HepG2 (cell line): ENCODE data around the gene TMEM135. TPM values are rescaled to one million over a fixed set of nuclear protein-coding genes. Genes with fewer than 3 reads are reported as not detected.

Experiments used
- ATM ChIP-seq: fragments of 450-650 bp; IDR thresholded peaks from 2 replicates; pipeline ENCODE4 v1.7.1; 2017; ENCODE audit warnings: mild to moderate bottlenecking, borderline replicate concordance
- ELF3 ChIP-seq: IDR thresholded peaks from 2 replicates; pipeline ENCODE4 v1.6.1; 2016; ENCODE audit warnings: missing genetic modification reagents, missing compliant biosample characterization
- FOSL1 ChIP-seq: sonication (generic); formaldehyde crosslinking; IDR thresholded peaks from 2 replicates; pipeline ENCODE4 v1.9.0; 2021; ENCODE audit warnings: missing genetic modification reagents, borderline replicate concordance
- GATA4 ChIP-seq: sonication (generic); IDR thresholded peaks from 2 replicates; pipeline ENCODE4 v1.6.1; 2016; ENCODE audit warnings: antibody characterized with exemption, low read depth, borderline replicate concordance
- GTF2F1 ChIP-seq: fragments of 150-350 bp; IDR thresholded peaks from 2 replicates; pipeline ENCODE4 v1.6.1; 2014; ENCODE audit warnings: low read length
- HDAC1 ChIP-seq: sonication (generic); formaldehyde crosslinking; IDR thresholded peaks from 2 replicates; pipeline ENCODE4 v1.5.1; 2020; ENCODE audit warnings: mild to moderate bottlenecking, missing genetic modification reagents
- HNRNPL ChIP-seq: fragments of 200-400 bp; formaldehyde crosslinking; IDR thresholded peaks from 2 replicates; pipeline ENCODE4 v1.6.1; 2017; ENCODE audit warnings: mild to moderate bottlenecking, low read depth, low read length
- HOXD1 ChIP-seq: sonication (generic); formaldehyde crosslinking; IDR thresholded peaks from 2 replicates; pipeline ENCODE4 v1.5.0; 2020; ENCODE audit warnings: missing genetic modification reagents
- ISL2 ChIP-seq: sonication (generic); formaldehyde crosslinking; IDR thresholded peaks from 2 replicates; pipeline ENCODE4 v1.5.0; 2020; ENCODE audit warnings: missing genetic modification reagents
- JDP2 ChIP-seq: sonication (generic); formaldehyde crosslinking; IDR thresholded peaks from 2 replicates; pipeline ENCODE4 v1.8.1; 2022; ENCODE audit warnings: missing genetic modification reagents, borderline replicate concordance
- KLF9 ChIP-seq: IDR thresholded peaks from 2 replicates; pipeline ENCODE4 v1.6.1; 2016; ENCODE audit warnings: low read depth
- MBD4 ChIP-seq: IDR thresholded peaks from 2 replicates; pipeline ENCODE4 v1.6.1; 2012; ENCODE audit warnings: low read length, inconsistent platforms, borderline replicate concordance
- MED1 ChIP-seq: sonication (generic); formaldehyde crosslinking; IDR thresholded peaks from 2 replicates; pipeline ENCODE4 v1.4.0; 2020; ENCODE audit warnings: missing genetic modification reagents
- MEIS1 ChIP-seq: sonication (generic); formaldehyde crosslinking; IDR thresholded peaks from 2 replicates; pipeline ENCODE4 v1.9.0; 2021; ENCODE audit warnings: mild to moderate bottlenecking, missing genetic modification reagents, moderate library complexity, borderline replicate concordance
- MTF2 ChIP-seq: sonication (generic); formaldehyde crosslinking; IDR thresholded peaks from 2 replicates; pipeline ENCODE4 v1.5.0; 2020; ENCODE audit warnings: missing genetic modification reagents, borderline replicate concordance
- NCOA2 ChIP-seq: sonication (generic); formaldehyde crosslinking; IDR thresholded peaks from 2 replicates; pipeline ENCODE4 v1.8.0; 2022; ENCODE audit warnings: inconsistent platforms
- SALL1 ChIP-seq: sonication (generic); formaldehyde crosslinking; IDR thresholded peaks from 2 replicates; pipeline ENCODE4 v1.8.0; 2022; ENCODE audit warnings: mild to moderate bottlenecking, missing genetic modification reagents
- SP1 ChIP-seq, 2 experiments: fragments of 450-650 bp in 1 of 2; sonication (generic) in 1 of 2; formaldehyde crosslinking in 1 of 2; IDR thresholded peaks; 2 replicates each; pipeline versions ENCODE4 v1.4.0 to v1.6.1; 2016 to 2020; ENCODE audit warnings: missing genetic modification reagents in 1 of 2
- SP140L ChIP-seq: sonication (generic); formaldehyde crosslinking; IDR thresholded peaks from 2 replicates; pipeline ENCODE4 v1.4.0; 2020; ENCODE audit warnings: missing genetic modification reagents, borderline replicate concordance
- TCF12 ChIP-seq, 2 experiments: fragments of 450-650 bp in 1 of 2; sonication (generic) in 1 of 2; formaldehyde crosslinking in 1 of 2; IDR thresholded peaks; 2 replicates each; pipeline versions ENCODE4 v1.6.1 to v1.8.0; 2017 to 2022; ENCODE audit warnings: antibody characterized with exemption in 1 of 2, mild to moderate bottlenecking in 1 of 2, missing genetic modification reagents in 1 of 2, moderate library complexity in 1 of 2
- TCF7L2 ChIP-seq: IDR thresholded peaks from 2 replicates; pipeline ENCODE4 v1.6.1; 2011; ENCODE audit warnings: mild to moderate bottlenecking, low read depth, low read length, moderate library complexity
- THRA ChIP-seq: sonication (generic); formaldehyde crosslinking; IDR thresholded peaks from 2 replicates; pipeline ENCODE4 v1.4.0; 2020; ENCODE audit warnings: missing genetic modification reagents, borderline replicate concordance
- TIGD3 ChIP-seq: sonication (generic); formaldehyde crosslinking; IDR thresholded peaks from 2 replicates; pipeline ENCODE4 v1.5.1; 2020; ENCODE audit warnings: mild to moderate bottlenecking, missing genetic modification reagents, borderline replicate concordance
- ZBTB7A ChIP-seq: sonication (generic); formaldehyde crosslinking; IDR thresholded peaks from 2 replicates; pipeline ENCODE4 v1.8.0; 2022; ENCODE audit warnings: mild to moderate bottlenecking, missing genetic modification reagents
- ZFP91 ChIP-seq: sonication (generic); formaldehyde crosslinking; IDR thresholded peaks from 2 replicates; pipeline ENCODE4 v1.9.0; 2022; ENCODE audit warnings: missing genetic modification reagents, mild to moderate bottlenecking, borderline replicate concordance
- ZNF567 ChIP-seq: sonication (generic); formaldehyde crosslinking; IDR thresholded peaks from 2 replicates; pipeline ENCODE4 v1.8.1; 2023; ENCODE audit warnings: mild to moderate bottlenecking, missing genetic modification reagents, borderline replicate concordance
- ZNF580 ChIP-seq: IDR thresholded peaks from 2 replicates; pipeline ENCODE4 v1.6.1; 2016; ENCODE audit warnings: low read depth, borderline replicate concordance
- polyA plus RNA-seq, 8 experiments: library from polyadenylated mRNA; depleted of rRNA in 3 of 8; stranded (reverse) in 7 of 8; unstranded in 1 of 8; fragments of >200 nt; fragmentation: Illumina TruSeq in 4 of 8; extraction: Trizol in 4 of 8; gene quantifications; 2 replicates each; pipeline versions ENCODE4 v1.2.1 to v1.2.3, GENCODE V29; 2011 to 2016; ENCODE audit warnings: low read depth in 4 of 8, missing spikeins in 1 of 8, mixed read lengths in 1 of 8; ENCODE audit not compliant: insufficient read depth in 1 of 8
- total RNA-seq, 5 experiments: library from RNA; depleted of rRNA; stranded (reverse); fragments of >200 nt; fragmentation: Illumina TruSeq; extraction: Trizol; gene quantifications; 2 replicates each; pipeline ENCODE4 v1.2.3, GENCODE V29; 2016; ENCODE audit warnings: low read depth in 1 of 5

Gene TMEM135
- total and polyA plus RNA-seq, 2 of the 13 experiments (the other 11 are each of a cell fraction or from before 2014, with no cell fraction given): 36.6 to 88.9 TPM

- TF ChIP-seq ZFP91 (CRISPR knock-in tag): no peak
- no peak for TF ChIP-seq MTF2
- TF ChIP-seq JDP2 (CRISPR knock-in tag): no peak; the same call in 1 of the 2 replicates
- TF ChIP-seq GATA4: peak; percentile 40; the same call in 1 of the 2 replicates
- TF ChIP-seq THRA (CRISPR knock-in tag): peak; percentile 43; the same call in 1 of the 2 replicates
- no peak for TF ChIP-seq HDAC1
- no peak for TF ChIP-seq KLF9 (CRISPR knock-in tag)
- peak; percentile 87; the same call in 1 of the 2 replicates for TF ChIP-seq MBD4
- TF ChIP-seq TIGD3 (CRISPR knock-in tag): no peak
- peak; percentile 52; the same call in 1 of the 2 replicates for TF ChIP-seq SALL1 (CRISPR knock-in tag)
- TF ChIP-seq ZBTB7A (CRISPR knock-in tag): no peak
- TF ChIP-seq SP1 (IDR thresholded peaks at IDR 0.05): no peak
- no peak for TF ChIP-seq SP1 (CRISPR knock-in tag; IDR thresholded peaks at IDR 0.05)
- TF ChIP-seq ATM: no peak
- TF ChIP-seq TCF7L2: peak; percentile 52; the same call in 1 of the 2 replicates
- TF ChIP-seq GTF2F1: no peak
- no peak for TF ChIP-seq ZNF567 (CRISPR knock-in tag)
- no peak for TF ChIP-seq ZNF580 (CRISPR knock-in tag)
- TF ChIP-seq MEIS1: 0 out of 2 replicates have a peak, but pooled peaks have one; percentile 35
- TF ChIP-seq NCOA2 (CRISPR knock-in tag): peak; percentile 91
- TF ChIP-seq ISL2 (CRISPR knock-in tag): peak; percentile 76; the same call in 1 of the 2 replicates
- no peak for TF ChIP-seq TCF12 (IDR thresholded peaks at IDR 0.05)
- TF ChIP-seq TCF12 (CRISPR knock-in tag; IDR thresholded peaks at IDR 0.05): no peak
- peak; percentile 82 for TF ChIP-seq MED1
- no peak for TF ChIP-seq HOXD1 (CRISPR knock-in tag)
- TF ChIP-seq HNRNPL: no peak
- TF ChIP-seq SP140L (CRISPR knock-in tag): 0 out of 2 replicates have a peak, but pooled peaks have one; percentile 47
- TF ChIP-seq ELF3: peak; percentile 90
- TF ChIP-seq FOSL1 (CRISPR knock-in tag): no peak
Observed at GRCh38 chr11:87076874-87077429, 39.2 kb downstream of the TMEM135 start (continued).
